ENCODE measurements around the gene RAD54L.
"Not testable (repeated sequence)": the region's sequence is repeated elsewhere in the genome, so short reads cannot be mapped to it uniquely, and the experiment has no call there.

Gene RAD54L

DNA sequence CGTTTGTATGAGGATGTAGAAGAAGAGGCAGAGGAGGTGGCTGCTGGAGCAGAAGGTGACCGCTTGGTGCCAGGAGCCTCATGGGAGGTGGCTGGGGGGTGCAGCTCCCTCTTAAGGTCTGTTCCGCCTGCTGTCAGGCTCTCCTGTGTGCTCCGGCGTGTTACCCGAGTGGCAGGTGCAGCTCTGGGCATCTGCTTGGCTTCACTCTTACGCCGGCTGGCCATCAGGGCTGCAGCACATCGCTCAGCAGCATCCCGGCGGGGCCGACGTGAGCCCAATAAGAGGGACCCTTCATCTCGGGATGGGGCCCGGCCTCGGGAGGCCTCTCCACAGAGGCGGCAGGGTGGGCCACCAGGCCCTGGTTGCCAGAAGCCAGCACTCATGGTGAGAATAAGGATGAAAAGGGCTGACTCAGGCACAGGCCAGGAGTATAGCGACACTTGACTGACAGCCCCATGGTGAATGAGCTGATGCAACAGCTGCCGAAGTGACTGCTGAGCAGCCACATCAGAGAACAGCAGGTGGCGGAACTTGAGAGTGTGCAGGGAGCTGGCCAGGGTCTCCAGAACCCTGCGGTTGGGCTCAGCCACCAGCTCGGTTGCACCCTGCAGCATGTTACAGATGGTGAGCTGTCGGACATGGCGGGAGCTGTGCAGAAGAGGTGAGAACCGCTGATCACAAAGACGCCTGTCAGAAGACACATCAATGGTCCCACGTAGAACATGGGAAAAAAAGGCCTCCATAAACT is 38.3 kb downstream of the RAD54L start:
- no peak for DNase-seq (ENCODE audit: low spot score)

DNA sequence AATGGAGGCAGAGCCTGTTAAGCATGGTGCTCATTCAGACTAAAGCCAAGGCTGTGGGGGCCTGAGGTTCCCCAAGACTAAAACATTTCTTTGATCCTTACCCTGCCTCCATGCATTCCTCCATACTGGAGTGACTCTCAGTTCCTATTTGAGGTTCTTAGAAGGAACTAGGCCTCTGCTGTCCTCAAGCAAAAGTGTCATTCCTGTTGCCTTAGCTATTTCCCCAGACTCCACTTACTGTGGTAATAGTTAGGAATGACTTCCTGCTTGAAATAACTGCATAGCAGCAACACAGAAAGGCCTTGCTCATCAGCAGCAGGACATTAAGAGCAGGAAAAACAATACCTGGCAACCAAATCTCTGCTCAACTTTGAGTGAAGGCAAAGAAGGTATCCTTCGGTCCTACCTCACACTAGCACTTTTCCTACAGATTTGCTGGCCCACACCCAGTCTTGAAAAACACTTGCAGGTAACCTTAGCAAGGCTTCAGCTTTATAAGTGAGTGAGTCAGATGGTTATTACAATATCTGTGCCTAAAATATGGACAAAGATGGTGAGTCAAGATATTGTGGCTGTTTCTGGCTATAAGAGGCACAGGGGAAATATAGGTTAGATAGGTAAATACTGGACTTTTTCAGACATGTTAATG is 41.0 kb downstream of the RAD54L start:
- peak; percentile 58 for DNase-seq (ENCODE audit: low spot score)

DNA sequence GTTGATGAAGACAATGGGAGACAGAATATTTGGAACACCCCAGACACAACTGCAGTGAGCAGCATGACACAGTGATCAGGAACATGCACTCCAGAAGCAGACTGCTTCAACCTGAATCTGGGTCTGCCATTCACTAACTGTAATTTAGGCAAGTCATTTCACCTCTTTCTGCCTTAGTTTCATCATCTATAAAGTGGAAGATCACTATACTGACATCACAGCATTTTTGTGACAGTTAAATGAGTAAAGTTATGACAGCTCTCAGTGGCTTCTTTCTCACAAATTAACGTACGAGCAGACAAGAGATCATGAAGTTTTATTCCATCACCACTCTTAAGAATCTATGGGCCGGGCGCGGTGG is 41.6 kb downstream of the RAD54L start:
- no peak for DNase-seq (ENCODE audit: low spot score)

DNA sequence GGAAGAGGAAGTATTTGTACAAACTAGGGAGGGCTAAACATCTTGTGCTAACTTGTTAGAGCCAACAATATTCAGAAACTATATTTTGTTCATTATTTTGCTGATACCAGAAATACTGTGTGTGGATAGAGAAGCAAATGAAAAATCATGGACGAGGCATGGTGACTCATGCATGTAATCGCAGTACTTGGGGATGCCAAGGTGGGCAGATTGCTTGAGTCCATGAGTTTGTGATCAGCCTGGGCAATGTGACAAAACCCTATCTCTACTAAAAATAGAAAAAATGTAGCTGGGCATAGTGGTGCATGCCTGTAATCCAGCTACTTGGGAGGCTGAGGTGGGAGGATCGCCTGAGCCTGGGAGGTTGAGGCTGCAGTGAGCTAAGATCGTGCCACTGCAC is 42.4 kb downstream of the RAD54L start:
- no peak for DNase-seq (ENCODE audit: low spot score)

DNA sequence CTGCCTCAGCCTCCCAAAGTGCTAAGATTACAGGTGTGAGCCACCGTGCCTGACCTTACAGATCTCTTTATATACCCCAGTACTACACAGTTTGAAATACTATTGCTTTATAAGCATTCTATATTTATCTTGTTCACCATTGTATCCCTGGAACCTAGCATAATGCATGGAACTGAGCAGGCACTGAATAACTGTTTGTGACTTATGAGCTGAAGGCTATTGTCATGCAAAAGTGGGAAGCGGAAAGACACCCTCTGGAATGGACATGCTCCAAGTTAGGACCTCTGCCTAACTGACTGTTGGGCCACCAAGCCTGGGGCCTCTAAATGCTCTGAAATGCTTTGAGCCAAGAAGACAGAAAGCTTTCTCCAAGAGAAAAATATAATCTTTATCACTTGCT is 47.7 kb downstream of the RAD54L start:
- no peak for DNase-seq (ENCODE audit: low spot score)

DNA sequence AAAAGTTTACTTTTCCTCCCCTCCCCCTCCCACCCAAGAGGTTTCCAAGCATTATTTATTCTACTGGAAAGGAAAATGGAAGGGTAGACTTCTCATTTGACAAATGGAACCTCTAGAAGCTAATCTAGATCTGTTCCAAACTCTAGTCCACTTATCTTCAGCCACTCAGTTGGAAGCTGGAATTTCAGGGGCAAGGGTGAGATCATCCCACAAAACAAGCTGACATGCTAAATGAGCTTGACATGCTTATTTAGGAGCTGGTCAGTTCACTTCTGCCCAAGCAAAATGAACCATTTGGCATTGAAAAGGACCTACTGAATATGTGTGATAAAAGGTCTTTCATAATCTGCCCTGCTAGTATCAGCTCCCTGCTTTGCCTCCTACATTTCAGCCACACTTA is 50.8 kb downstream of the RAD54L start:
- DNase-seq (ENCODE audit: low spot score), result no peak

DNA sequence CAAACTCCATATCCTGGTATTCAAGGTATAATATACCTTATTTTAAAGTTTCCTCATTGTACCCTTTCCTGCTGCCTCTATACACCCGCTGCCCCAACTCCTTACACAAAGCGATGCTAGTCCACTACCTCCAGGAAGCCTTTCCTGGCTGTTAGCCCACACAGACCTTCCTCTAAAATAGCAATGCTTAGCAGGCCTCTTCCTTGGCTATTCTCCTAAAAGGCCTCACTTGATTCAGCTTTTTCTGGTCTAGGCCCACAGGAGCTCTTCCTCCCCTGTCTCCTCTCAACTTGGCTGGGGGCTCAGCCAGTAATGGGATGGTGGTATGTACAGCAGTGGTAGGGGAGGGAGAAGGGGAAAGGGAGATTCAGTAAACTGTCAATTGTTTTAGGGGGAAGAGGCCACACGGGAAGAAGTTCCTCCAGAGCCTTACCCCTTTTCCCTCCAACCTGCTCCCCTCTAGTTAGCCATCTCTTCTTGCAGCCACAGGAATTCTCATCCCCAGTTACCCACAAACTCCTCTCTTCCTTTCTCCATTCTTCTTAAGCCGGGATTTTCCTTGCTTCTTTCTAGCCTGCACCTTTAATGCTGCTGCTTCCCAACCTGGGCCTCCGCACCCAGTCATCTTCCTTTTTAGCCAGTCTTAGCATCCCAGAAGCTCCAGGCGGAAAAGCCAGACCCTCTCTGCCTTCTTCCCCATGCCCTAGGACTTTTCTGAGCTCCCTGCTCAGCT is 53.3 kb downstream of the RAD54L start:
- peak; percentile 25 for DNase-seq (ENCODE audit: low spot score)

DNA sequence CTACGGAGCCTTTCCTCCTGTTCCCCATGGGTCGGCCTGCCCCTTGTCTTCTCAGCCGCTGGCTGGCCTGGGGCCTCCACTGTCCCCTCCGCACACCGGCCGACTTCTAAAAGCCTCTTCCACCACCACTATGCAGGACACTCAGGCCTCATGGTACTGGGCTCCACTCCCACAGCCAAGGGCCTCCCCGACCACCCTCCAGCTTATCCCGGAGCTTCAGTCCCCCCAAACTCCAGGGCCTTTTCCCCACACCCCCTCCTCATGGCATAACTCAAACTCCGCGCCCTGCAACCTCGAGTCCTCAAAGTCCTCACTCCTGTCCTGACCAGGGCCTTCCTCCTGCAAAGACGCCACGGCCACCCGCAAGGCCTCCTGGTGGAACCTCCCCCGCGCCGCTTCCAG is 53.8 kb downstream of the RAD54L start:
- peak; percentile 47 for DNase-seq (ENCODE audit: low spot score)

DNA sequence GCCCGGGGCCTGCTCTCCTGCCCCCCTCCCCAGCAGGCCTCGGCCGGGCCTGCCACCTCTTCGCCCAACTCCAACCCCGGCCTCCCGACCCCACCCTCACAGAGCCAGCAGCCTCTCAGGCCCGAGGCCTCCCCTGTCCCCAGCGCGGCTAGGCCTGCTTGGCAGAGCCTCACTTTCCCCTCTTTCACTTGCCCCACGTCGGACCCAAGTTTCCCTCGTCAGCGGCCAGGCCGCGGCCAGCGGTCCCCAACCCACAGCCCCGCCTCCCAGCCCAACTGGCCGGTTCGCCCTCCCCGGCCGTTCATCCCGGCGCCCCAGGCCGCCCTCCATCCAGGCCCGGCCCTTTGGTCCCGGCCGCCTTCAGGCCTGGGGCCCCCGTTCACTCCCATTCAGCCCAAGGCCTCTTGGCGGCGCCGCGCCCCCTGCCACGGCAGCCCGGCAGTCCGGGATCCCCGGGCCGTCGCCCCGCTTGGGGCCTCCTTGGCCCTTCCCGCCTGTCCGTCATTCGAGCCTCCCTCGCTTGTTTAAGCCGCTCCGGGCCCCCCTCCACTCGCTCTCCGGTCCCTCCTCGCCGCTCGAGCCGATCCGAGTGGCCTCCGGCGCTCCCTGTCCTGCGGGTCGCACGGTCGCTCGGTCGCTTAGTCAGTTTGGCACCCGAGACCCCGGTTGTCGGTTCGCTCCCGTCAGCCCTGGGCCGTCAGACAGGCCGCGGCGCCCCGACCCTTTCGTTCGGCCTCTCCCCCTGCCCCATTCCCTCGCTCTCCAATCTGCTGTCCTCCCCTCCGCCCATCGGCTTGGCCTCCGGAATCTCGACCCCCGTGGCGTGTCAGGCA is 54.5 kb downstream of the RAD54L start:
- DNase-seq (ENCODE audit: low spot score), result peak; percentile 75

DNA sequence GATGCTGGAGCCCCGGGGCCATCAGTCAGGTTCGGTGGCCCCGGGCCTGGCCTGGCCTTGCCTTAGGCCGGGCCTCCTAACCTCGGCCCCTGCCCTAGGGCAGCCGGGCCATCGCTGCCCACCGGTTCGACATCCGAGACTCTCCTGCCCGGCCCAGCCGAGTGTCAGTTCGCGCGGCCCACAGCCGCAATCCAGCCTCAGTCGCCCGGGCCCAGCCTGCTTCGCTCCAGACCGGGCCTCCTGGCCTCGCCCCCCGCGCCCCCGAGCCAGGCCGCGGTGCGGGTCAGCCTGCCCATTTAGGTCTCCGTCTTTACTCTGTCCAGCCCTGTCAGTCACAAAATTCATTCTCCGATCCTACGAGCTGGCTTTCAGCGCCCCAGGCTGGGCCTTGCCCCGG is 55.1 kb downstream of the RAD54L start:
- DNase-seq (ENCODE audit: low spot score), result peak; percentile 56

DNA sequence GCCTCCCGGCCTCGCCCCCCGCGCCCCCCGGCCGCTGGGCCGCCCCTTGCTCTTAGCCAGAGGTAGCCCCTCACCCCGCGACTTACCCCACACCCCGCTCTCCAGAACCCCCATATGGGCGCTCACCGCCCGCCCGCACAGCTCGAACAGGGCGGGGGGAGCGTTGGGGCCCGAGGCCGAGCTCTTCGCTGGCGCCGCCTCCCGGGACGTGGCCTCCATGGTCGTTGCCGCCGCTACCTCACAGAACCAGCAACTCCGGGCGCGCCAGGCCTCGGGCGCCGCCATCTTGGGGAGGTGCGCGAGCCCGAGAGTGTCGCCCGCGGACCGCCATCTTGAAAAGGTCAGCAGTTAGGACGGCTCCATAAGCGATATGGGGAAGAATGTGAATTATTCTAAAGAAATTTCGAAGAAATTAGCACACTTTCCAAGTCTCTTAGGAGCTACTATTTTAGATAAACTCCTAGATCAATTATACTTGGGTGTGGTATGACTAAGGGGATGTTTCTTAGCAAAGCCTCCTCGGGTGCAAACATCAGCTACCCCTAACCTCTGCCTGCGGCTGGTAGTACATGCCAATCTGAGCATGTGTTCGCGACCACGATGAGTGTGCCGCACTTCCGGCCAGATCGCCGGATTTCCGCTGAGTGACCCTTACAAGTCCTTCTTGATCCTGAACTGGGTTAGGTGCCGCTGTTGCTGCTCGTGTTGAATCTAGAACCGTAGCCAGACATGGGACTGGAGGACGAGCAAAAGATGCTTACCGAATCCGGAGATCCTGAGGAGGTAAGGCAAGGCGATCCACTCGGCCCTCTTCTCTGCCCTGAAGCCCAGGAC is 55.7 kb downstream of the RAD54L start, which contains the start of the genes LRRC41 and UQCRH:
Gene LRRC41 (minus strand): TSS at position 579 of the 834 bp plus-strand sequence. CDS start 294 bp downstream, at position 285.
Gene UQCRH (plus strand): TSS at position 661 of the 834 bp plus-strand sequence. CDS start 69 bp downstream, at position 730.
- DNase-seq (ENCODE audit: low spot score), result peak; percentile 95

DNA sequence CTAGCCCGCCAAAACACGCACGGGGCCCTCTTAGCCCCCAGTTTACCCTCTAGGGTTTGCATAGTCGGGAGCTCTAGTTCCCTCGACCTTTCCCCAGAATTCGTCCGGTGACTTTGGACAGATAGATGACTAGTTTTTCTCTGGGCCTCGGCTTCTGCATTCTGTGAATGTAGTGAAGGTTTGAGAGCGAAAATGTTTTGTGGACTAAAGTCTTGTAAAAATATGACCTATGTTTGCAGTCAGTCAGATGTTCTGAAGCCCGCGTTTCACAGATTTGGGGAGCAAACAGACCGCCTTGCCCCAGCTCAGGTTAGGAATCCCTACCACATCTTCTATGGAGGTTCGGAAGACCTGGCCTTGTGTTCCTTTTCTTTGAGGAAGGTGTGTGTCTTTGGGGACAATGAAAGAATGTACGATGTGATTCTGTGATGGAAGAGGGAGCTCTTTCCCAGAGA is 56.3 kb downstream of the RAD54L start:
- DNase-seq (ENCODE audit: low spot score), result peak; percentile 27

DNA sequence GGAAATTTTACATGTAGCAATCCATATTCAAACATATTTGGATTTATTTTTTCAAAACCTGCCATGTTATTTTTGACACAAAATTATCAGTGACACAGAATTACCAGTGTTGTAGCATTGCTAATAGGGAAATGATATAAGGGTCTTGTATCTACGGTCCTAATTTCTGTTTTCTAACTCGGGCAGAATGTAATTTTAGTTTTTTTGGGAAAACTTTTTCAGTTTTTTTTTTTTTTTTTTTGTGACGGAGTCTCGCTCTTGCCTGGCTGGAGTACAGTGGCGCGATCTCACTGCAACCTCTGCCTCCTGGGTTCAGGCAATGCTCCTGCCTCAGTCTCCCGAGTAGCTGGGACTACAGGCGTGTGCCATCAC is 58.6 kb downstream of the RAD54L start:
- DNase-seq (ENCODE audit: low spot score), result no peak

DNA sequence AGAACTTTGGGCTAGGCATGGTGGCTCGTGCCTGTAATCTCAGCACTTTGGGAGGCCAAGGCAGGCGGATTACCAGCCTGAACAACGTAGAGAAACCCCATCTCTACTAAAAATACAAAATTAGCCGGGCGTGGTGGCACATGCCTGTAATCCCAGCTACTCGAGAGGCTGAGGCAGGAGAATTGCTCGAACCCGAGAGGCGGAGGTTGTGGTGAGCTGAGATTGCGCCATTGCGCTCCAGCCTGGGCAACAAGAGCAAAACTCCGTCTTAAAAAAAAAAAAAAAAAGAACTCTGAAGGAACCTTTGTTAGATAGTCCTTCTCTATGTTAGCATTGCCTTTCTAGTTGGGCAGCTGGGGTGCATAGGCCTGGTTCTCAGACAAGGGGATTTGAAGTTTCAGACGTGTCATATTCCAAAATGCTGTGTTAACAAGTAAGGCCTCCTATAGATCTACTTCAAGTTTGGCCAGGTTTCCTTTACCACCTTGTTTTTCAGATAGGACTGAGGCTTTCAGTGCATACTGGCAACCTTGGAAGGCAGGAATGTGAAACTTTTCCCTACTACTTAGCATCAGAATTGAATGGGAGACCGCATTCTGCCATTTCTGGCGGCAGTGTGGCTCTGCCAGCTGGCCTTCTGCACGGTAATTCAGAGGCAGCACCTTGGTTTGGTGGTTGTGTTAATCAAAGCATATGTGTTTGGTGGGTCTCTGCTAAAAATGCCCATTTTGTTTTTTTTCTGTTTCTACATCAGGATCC is 62.0 kb downstream of the RAD54L start:
- DNase-seq (ENCODE audit: low spot score), result no peak

DNA sequence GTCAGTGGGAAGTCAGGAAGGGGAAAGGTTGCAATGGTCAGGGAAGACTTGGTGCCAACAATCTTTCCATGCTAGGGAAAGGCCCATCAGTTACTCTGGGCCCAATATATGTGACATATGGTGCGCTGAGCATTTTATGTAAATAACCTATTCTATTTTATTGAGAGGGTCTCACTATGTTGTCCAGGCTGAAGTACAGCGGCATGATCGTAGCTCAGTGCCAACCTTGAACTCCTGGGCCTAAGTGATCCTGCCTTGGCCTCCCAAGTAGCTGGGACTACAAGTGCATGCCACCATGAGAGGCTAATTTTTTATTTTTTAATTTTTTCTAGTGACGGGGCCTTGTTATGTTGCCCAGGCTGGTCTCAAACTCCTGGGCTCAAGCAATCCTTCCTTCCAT is 62.8 kb downstream of the RAD54L start:
- no peak for DNase-seq (ENCODE audit: low spot score)

DNA sequence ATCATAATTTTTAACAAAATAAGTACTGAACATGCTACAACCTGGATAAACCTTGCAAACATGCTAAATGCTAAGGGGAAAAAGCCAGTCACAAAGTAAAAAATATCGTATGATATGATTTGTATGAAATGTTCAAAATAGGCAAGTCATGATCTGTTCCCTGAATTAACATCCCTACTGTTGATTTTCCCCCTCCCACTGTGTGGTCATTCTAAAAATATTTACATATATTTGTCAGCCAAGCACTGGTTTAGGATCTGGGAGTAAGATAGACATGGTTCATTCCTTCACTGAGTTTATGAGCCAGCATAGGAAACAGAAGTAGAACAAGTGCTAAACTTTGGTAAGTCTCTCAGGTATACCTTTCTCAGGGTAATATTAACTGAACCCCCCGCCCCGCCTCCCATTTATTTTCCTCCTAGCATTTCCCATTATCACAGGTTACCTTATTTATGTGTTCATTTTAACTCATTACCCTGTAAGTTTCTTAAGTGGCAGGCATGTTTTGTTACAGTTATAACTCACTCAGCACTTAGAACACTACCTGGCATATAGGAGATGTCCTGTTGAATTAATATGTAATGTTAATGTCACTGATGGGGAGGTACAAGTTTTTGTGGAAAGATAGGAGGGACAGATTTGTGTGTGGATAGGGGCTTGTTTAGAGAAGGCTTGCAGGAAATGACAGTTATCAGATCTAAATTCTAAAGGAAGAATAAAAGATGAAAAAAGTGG is 68.3 kb downstream of the RAD54L start:
- peak; percentile 40 for DNase-seq (ENCODE audit: low spot score)

DNA sequence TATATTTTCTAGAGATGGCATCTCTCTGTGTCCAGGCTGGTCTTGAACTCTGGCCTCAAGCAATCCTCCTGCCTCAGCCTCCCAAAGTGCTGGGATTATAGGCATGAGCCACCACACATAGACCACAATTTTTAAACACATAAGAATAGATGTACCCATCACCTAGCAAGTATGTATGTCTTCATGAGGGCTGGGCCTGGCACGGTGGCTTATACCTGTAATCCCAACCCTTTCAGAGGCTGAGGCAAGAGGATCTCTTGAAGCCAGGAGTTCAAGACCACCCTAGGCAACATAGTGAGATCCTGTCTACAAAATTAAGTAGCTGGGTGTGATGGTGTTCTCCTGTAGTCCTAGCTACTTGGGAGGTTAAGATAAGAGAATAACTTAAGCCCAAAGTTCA is 69.8 kb downstream of the RAD54L start:
- DNase-seq (ENCODE audit: low spot score), result no peak

DNA sequence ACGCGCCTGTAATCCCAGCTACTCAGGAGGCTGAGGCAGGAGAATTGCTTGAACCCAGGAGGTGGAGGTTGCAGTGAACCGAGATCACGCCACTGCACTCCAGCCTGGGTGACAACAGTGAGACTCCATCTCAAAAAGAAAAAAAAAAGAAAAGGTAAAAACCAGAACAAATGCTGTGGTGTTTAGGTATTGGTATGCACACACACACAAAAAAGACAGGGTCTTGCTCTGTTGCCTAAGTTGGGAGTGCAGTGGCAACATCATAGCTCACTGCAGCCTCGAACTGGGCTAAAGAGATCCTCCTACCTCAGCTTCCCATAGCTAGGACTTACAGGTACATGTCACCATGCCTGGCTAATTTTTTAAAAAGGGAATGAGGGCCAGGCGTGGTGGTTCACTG is 71.7 kb downstream of the RAD54L start:
- DNase-seq (ENCODE audit: low spot score), result not testable (repeated sequence)
